RPMI8226 (cell line): Measurements from ENCODE around the gene PCDHB12.
"Not testable (repeated sequence)": the region's sequence is repeated elsewhere in the genome, so short reads cannot be mapped to it uniquely, and the experiment has no call there.

Experiments
- DNase-seq: peaks from one replicate; pipeline ENCODE4 v3.0.0-alpha.2; 2015

PCDHB12 gene

GRCh38 chr5:141210849-141211248, 2.3 kb downstream of the PCDHB12 start:
- DNase-seq: not testable (repeated sequence)

- peak; percentile 15 for DNase-seq
Observed at GRCh38 chr5:141213656-141214339, 5.3 kb downstream of the PCDHB12 start, which contains the start of gene PCDHB13. Gene PCDHB13 (plus strand): TSS chr5:141213919. CDS start chr5:141214124, 205 bp downstream.

GRCh38 chr5:141214583-141214982, 6.1 kb downstream of the PCDHB12 start:
- not testable (repeated sequence) for DNase-seq

GRCh38 chr5:141215504-141215903, 7.0 kb downstream of the PCDHB12 start:
- not testable (repeated sequence) for DNase-seq

GRCh38 chr5:141216035-141216434, 7.5 kb downstream of the PCDHB12 start:
- not testable (repeated sequence) for DNase-seq

- peak; percentile 33 for DNase-seq
Observed at GRCh38 chr5:141223112-141223783, 14.7 kb downstream of the PCDHB12 start, which contains the start of gene PCDHB14. Gene PCDHB14 (plus strand): TSS chr5:141223343. CDS start chr5:141223506, 163 bp downstream.

- not testable (repeated sequence) for DNase-seq
Observed at GRCh38 chr5:141224844-141225243, 16.3 kb downstream of the PCDHB12 start.

GRCh38 chr5:141225421-141225820, 16.9 kb downstream of the PCDHB12 start:
- not testable (repeated sequence) for DNase-seq

GRCh38 chr5:141234109-141234667, 25.7 kb downstream of the PCDHB12 start:
- DNase-seq: no peak

GRCh38 chr5:141235922-141236321, 27.4 kb downstream of the PCDHB12 start:
- DNase-seq: not testable (repeated sequence)

- no peak for DNase-seq
Observed at GRCh38 chr5:141236516-141237313, 28.2 kb downstream of the PCDHB12 start.

- DNase-seq: no peak
Observed at GRCh38 chr5:141241496-141241895, 33.0 kb downstream of the PCDHB12 start.

GRCh38 chr5:141245250-141245717, 36.8 kb downstream of the PCDHB12 start, which contains the start of gene PCDHB15:
Gene PCDHB15 (plus strand): TSS chr5:141245395. CDS start chr5:141245579, 184 bp downstream.
- DNase-seq: peak; percentile 18

- not testable (repeated sequence) for DNase-seq
Observed at GRCh38 chr5:141246971-141247370, 38.5 kb downstream of the PCDHB12 start.

GRCh38 chr5:141247434-141247833, 38.9 kb downstream of the PCDHB12 start:
- DNase-seq: not testable (repeated sequence)

- DNase-seq: no peak
Observed at GRCh38 chr5:141250576-141250975, 42.1 kb downstream of the PCDHB12 start.

- no peak for DNase-seq
Observed at GRCh38 chr5:141258464-141258863, 49.9 kb downstream of the PCDHB12 start.

GRCh38 chr5:141258948-141259347, 50.4 kb downstream of the PCDHB12 start:
- no peak for DNase-seq

- DNase-seq: no peak
Observed at GRCh38 chr5:141260458-141261237, 52.1 kb downstream of the PCDHB12 start.

GRCh38 chr5:141261238-141261546, 52.7 kb downstream of the PCDHB12 start:
- no peak for DNase-seq
